ENCODE data around the gene IRX2. TPM values are rescaled to one million over a fixed set of nuclear protein-coding genes. Genes with fewer than 3 reads are reported as not detected.

The IRX2 gene
- total RNA-seq, 1 donor = under 0.01 TPM

GRCh38 chr5:2742921-2743679 lies 8.4 kb downstream of the IRX2 start:
- no peak for DNase-seq (ENCODE audit: low read depth in 2 of 3, low spot score in 2 of 3)

- no peak for DNase-seq (ENCODE audit: low read depth in 2 of 3, low spot score in 2 of 3)
Observed at GRCh38 chr5:2741956-2742355, 9.5 kb downstream of the IRX2 start.

GRCh38 chr5:2740876-2741555 lies 10.5 kb downstream of the IRX2 start:
- no peak for DNase-seq (ENCODE audit: low read depth in 2 of 3, low spot score in 2 of 3)

DNA sequence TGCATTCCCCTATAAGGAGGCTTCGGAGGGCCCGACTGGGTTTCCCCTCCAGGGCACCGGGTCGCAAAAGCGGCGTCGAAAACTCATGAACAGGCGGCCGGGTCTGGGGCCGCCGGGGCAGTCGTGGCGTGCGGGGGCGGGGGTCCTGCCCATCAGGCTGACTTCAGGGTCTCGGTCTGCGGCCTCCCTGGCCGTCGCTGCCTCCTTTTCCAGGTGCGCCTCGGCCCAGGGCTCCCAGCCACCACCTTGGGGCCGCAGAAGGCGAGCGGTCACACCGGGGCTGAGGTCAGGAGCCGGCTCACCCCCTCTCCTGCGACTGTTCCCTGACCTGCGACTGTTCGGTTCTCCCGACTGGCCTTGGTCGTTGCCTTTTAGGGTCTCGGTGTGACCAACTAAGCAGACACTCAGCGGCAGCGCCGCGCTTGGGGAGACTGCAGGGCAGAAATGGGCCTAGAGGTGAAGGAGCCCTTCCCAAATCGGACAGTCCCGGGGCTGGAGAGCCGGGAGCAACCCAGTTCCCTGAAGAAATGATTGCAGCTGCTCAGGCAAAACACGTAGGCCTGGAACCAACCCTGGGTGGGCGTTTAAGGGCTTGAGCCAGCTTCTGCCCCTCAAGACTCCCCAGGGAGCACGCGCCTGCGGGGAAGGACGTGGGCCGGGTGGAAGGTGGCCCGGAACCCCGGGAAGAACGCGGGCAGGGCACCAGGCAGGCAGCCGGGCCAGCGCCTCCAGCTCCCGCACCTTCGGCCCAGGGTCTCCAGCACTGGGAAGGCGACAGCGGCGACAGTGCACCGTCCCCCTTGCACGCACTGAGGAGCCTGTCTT lies 11.2 kb downstream of the IRX2 start:
- no peak for DNase-seq (ENCODE audit: low read depth in 2 of 3, low spot score in 2 of 3)

DNA sequence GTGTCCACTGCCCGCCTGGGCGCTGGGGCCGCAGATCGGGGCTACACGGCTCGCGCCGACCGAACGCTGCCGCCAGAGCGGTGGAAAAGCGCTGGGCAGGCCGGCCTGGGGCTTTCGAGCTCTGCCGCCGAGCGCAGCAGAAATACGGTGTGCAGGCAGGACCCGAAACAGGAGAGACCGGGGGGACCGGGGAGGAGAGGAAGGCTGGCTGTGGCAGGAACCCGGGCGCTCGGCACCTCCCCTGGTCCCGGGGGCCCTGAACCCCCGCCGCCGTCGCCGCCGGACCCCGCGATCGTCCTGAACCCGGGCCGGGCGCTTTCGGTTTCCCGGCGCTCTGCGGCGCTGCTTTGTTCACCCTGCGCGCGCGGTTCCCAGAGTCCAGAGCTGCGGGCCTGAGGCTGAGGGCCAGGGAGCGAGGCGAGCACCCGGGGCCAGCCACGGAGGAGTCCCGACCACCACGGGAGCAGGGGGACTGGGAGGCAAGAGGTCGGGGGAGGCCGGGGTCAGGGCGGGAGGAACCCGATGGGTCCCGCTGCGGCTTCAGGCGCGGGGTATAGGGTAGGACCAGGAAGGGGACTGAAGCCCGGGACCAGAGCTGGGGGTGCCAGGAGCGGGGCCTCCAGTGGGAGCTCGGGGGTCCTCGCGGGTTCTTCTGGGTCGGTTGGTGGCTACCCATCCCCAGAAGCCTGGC lies 12.0 kb downstream of the IRX2 start:
- no peak for DNase-seq (ENCODE audit: low read depth in 2 of 3, low spot score in 2 of 3)

- DNase-seq (ENCODE audit: low read depth in 2 of 3, low spot score in 2 of 3) = no peak
Observed at GRCh38 chr5:2738700-2739359, 12.6 kb downstream of the IRX2 start.

DNA sequence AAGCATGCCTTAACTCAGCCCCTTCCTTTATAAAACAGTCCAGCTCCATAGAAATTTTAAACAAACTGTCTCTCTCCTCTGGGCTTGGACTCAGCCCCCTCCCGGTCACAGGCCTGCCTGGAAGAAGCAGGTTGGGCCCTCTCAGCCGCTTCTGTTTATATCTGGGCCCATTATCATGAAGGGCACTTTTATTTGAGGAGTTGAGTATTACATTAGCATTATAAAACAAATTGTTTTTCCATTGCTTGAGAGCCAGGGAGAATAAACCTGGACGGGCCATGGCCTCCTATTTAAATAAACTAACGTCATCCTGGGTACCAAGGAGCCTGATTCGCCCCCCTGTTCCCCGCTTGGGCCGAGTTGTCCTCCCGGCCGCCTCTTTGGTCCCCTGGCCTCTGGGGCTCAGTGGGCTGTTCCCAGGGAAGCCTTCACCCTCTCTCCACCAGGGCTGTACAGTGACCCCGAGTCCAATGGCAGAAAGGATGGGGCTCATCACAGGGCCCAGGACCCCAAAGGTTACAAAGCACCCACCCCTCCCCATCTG lies 13.2 kb downstream of the IRX2 start:
- DNase-seq (ENCODE audit: low read depth in 2 of 3, low spot score in 2 of 3) = no peak

DNA sequence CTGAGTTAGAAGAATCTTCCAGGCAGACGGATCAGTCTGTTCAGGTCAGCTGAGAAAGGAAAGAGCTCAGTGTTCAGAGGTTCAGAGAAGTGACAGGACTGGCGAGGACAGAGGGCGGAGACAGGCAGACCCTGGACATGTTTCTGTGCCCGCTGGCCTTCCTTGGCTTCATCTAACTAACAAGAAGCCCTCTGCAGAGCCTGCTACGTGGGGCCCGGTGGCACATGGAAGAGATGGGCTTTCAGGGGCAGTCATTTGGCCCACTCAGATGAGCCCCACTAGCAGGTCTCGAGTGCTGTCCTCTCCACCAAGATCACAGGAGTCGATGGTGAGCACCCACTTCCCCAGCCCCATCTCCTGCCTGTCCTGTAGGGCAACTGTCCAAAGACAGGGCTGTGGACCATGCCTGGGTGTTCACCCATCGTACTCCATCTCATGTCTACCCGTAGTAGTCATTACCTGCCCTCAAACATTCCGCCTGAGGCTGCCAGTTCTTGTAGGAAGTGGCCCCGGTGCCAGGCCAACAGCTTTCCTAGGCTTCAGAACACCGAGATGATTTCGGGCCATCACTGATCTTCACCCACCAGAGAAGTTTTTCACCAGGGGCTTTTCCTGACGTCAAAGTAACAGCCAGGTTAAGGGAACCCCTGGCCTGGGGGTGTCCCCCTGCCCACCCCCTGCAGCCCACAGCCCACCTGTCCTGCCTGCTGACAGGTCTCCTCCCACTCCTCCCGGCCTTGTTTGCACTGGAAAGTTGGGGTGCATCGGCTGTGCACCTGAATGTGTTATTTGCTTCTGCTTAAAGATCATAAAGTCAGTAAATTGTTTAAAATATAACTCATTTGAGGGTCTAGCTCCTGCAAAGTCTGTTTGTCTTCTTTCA lies 14.0 kb downstream of the IRX2 start:
- no peak for DNase-seq (ENCODE audit: low read depth in 2 of 3, low spot score in 2 of 3)

GRCh38 chr5:2736872-2737271 lies 14.6 kb downstream of the IRX2 start:
- DNase-seq (ENCODE audit: low read depth in 2 of 3, low spot score in 2 of 3) = no peak

- DNase-seq (ENCODE audit: low read depth in 2 of 3, low spot score in 2 of 3) = no peak
Observed at GRCh38 chr5:2735996-2736395, 15.5 kb downstream of the IRX2 start.

- no peak for DNase-seq (ENCODE audit: low read depth in 2 of 3, low spot score in 2 of 3)
Observed at GRCh38 chr5:2732850-2733249, 18.6 kb downstream of the IRX2 start.

DNA sequence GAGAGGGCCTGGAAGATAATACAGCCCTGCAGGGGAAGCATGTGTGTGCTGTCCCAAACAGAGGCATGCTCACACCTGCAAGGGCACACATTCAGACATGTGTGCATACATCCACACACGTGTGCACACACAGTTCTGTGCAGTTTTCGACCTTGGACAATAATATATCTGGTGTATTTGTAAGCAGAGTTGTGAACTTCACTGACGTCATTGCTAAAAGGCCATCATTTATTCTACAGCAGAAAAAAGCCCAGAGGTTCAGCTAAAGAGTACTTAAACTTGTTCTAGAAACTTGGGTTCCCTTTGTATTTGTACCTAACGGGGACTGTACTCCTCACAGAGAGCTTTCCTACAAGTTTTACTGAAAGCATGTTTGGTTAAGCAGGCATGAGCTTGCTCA lies 19.5 kb downstream of the IRX2 start:
- DNase-seq (ENCODE audit: low read depth in 2 of 3, low spot score in 2 of 3) = no peak

- DNase-seq (ENCODE audit: low read depth in 2 of 3, low spot score in 2 of 3) = no peak
Observed at GRCh38 chr5:2729189-2729588, 22.3 kb downstream of the IRX2 start.

DNA sequence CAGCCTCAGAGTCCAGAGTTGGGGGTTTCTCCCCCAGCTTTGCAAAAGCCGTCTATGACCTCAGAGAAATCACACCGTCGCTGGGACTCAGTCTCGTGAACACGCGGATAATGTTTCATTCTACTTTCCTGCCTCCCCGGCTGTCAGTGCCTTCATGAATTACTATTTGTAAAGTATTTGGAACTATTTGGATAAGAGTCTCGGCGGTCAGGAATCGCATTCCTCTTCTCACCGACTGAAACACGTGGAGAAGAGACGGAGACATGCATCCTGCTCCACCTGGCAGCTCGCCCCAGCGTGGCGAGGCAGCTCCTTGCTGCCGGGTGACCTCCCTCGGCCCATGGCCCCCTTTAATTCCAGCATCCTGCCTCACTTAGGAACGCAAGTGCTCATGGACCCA lies 23.9 kb downstream of the IRX2 start:
- DNase-seq (ENCODE audit: low read depth in 2 of 3, low spot score in 2 of 3) = no peak

GRCh38 chr5:2725980-2726765 lies 25.3 kb downstream of the IRX2 start:
- DNase-seq (ENCODE audit: low read depth in 2 of 3, low spot score in 2 of 3) = no peak

DNA sequence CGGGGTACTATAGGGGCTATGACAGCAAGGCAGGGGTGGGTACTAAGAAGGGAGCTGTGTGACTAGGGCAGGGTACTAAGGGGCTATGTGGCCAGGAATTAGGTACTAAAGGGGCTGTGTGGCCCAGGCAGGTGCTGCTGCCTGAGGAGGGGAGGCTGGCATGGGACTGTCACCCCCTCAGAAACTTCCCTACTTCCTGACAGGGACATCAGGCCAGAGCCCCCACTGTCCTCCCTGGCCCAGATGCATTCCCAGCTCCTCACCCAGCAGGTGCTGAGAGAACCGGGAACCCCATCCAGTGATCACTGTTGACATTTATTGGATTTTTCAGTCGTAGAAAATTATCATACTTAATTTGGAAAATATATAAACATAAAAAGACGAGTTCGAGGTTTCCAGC lies 26.6 kb downstream of the IRX2 start:
- DNase-seq (ENCODE audit: low read depth in 2 of 3, low spot score in 2 of 3) = no peak

DNA sequence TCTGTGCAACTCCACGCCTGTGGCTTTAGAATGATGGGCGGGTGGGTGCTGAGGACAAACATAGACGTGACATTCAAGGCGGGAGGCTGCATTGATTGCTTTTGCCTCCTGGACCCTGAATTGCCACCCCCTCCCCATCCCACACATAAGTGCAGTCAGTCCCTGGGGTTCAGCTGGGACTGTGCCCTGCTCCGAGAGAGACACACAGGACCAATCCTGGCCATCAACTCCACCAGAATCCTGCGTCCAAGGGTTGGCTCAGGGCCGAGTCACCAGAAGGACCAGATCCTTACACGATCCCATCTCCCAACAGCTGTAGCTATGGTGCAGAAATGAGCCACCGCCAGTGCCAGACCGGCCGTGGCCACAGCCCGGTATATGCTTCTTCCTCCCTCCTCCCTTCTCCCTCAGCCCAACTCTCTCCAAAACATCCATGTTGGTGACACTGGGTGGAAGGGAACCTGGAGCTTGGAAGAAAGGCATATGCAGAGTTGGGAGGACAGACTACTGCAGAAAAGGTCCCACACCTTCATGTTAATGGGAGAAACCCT lies 27.4 kb downstream of the IRX2 start:
- no peak for DNase-seq (ENCODE audit: low read depth in 2 of 3, low spot score in 2 of 3)

DNA sequence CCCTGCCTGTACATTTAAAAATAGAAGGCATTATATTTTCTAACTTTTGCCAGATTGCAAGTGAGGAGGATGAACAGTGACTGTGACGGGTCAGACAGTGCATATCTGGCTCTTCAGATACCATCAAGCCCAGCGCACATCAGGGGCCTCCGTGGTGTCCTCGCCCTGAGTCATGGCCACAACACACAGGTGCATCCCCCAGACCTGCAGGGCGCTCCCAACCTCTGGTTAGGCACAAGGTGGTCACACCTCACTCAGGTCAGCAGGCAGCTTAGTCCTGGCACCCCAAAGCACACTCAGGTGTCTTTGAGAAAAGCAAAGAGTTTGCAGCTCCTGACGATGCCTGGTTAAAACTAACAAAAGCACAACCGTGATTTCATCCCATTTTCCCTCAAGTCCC lies 28.6 kb downstream of the IRX2 start:
- DNase-seq (ENCODE audit: low read depth in 2 of 3, low spot score in 2 of 3) = no peak
